ENCODE results near the gene VEGFB.

The VEGFB gene

GRCh38 chr11:64230171-64230984 is 4.0 kb upstream of the VEGFB start, which contains the start of gene DNAJC4:
TSS of gene DNAJC4 (plus strand) at chr11:64230548. CDS start at chr11:64230855, 307 bp downstream.
- H3K23ac ChIP-seq (ENCODE audit: low read length), result no peak within 1 kb of the TSS
- peaks cover 0 to 2% of the 10 kb centered on the region in 2 experiments for H3K36me3 ChIP-seq (ENCODE audit: control insufficient read depth in 1 of 2, insufficient read depth in 2 of 2, low read length in 2 of 2)
- H2BK120ac ChIP-seq (ENCODE audit: insufficient read depth, low read length, poor library complexity), result peak within 1 kb of the TSS; percentile 74
- H4K8ac ChIP-seq (ENCODE audit: low read depth, low read length), result peak within 1 kb of the TSS; percentile 91
- H2BK5ac ChIP-seq (ENCODE audit: low read depth, low read length, poor library complexity), result peak within 1 kb of the TSS; percentile 65
- peaks cover 23% of the 10 kb centered on the region for H3K79me1 ChIP-seq (ENCODE audit: low read length)
- peaks cover 20% of the 10 kb centered on the region for H3K79me2 ChIP-seq (ENCODE audit: control insufficient read depth, insufficient read depth, low read length, poor library complexity)
- H4K12ac ChIP-seq (ENCODE audit: low read depth, low read length), result peak within 1 kb of the TSS; percentile 89
- no peaks in the 10 kb centered on the region for H3K9me3 ChIP-seq (ENCODE audit: insufficient read depth, low read depth, low read length)
- H2AFZ ChIP-seq (ENCODE audit: insufficient read depth, low read length, poor library complexity), result peak within 1 kb of the TSS; percentile 65
- H3K27me3 ChIP-seq (ENCODE audit: insufficient read depth, low read length), result no peaks in the 10 kb centered on the region
- peak within 1 kb of the TSS; percentile 94 for H3K4me2 ChIP-seq (ENCODE audit: low read length)
- peak within 1 kb of the TSS; percentile 68 for H3K27ac ChIP-seq (ENCODE audit: low read depth, low read length)
- H3K9ac ChIP-seq (ENCODE audit: low read length), result peak within 1 kb of the TSS; percentile 87
- peak; percentile 90 to 93 for DNase-seq
- peak within 1 kb of the TSS; percentile 87 for H3K14ac ChIP-seq (ENCODE audit: low read length)
- peak within 1 kb of the TSS; percentile 50 for H3K18ac ChIP-seq (ENCODE audit: low read length)
- H3K4me3 ChIP-seq (ENCODE audit: low read depth, low read length), result peak within 1 kb of the TSS; percentile 88
- peak within 1 kb of the TSS; percentile 28 for H3K4ac ChIP-seq (ENCODE audit: low read depth, low read length)
- peaks cover 15 to 16% of the 10 kb centered on the region in 2 experiments for H3K4me1 ChIP-seq (ENCODE audit: control insufficient read depth in 1 of 2, insufficient read depth in 2 of 2, low read length in 2 of 2)
- H4K91ac ChIP-seq (ENCODE audit: low read depth, low read length), result peak within 1 kb of the TSS; percentile 72
- peak within 1 kb of the TSS; percentile 55 for H2AK5ac ChIP-seq (ENCODE audit: low read length)
- WGBS (ENCODE audit: extremely low coverage, insufficient coverage, insufficient read length), result no CpG with 5 or more reads among the region's 62 CpGs
- no peak within 1 kb of the TSS for H2BK12ac ChIP-seq (ENCODE audit: low read length)

GRCh38 chr11:64230985-64231365 is 3.4 kb upstream of the VEGFB start:
- peaks cover 12 to 13% of the 10 kb centered on the region in 2 experiments for H3K4me1 ChIP-seq (ENCODE audit: control insufficient read depth in 1 of 2, insufficient read depth in 2 of 2, low read length in 2 of 2)
- peak overlapping the region; percentile 87 for H3K9ac ChIP-seq (ENCODE audit: low read length)
- H3K36me3 ChIP-seq (ENCODE audit: control insufficient read depth in 1 of 2, insufficient read depth in 2 of 2, low read length in 2 of 2), result peaks cover 0 to 2% of the 10 kb centered on the region in 2 experiments
- H4K8ac ChIP-seq (ENCODE audit: low read depth, low read length), result peak overlapping the region; percentile 91
- H2AFZ ChIP-seq (ENCODE audit: insufficient read depth, low read length, poor library complexity), result peak overlapping the region; percentile 65
- H2AK5ac ChIP-seq (ENCODE audit: low read length), result no peak overlapping the region
- peak overlapping the region; percentile 94 for H3K4me2 ChIP-seq (ENCODE audit: low read length)
- H3K18ac ChIP-seq (ENCODE audit: low read length), result peak overlapping the region; percentile 50
- peaks cover 14% of the 10 kb centered on the region for H3K79me2 ChIP-seq (ENCODE audit: control insufficient read depth, insufficient read depth, low read length, poor library complexity)
- no peaks in the 10 kb centered on the region for H3K27me3 ChIP-seq (ENCODE audit: insufficient read depth, low read length)
- H3K4me3 ChIP-seq (ENCODE audit: low read depth, low read length), result peak overlapping the region; percentile 88
- H3K79me1 ChIP-seq (ENCODE audit: low read length), result peaks cover 17% of the 10 kb centered on the region
- peak overlapping the region; percentile 89 for H4K12ac ChIP-seq (ENCODE audit: low read depth, low read length)
- peak overlapping the region; percentile 87 for H3K14ac ChIP-seq (ENCODE audit: low read length)
- peak overlapping the region; percentile 65 for H2BK5ac ChIP-seq (ENCODE audit: low read depth, low read length, poor library complexity)
- WGBS (ENCODE audit: extremely low coverage, insufficient coverage, insufficient read length), result no CpG with 5 or more reads among the region's 8 CpGs
- no peak overlapping the region for H3K27ac ChIP-seq (ENCODE audit: low read depth, low read length)
- H3K9me3 ChIP-seq (ENCODE audit: insufficient read depth, low read depth, low read length), result no peaks in the 10 kb centered on the region
- no peak overlapping the region for H3K4ac ChIP-seq (ENCODE audit: low read depth, low read length)
- H4K91ac ChIP-seq (ENCODE audit: low read depth, low read length), result peak overlapping the region; percentile 72
- no peak overlapping the region for H3K23ac ChIP-seq (ENCODE audit: low read length)
- no peak for DNase-seq
- H2BK120ac ChIP-seq (ENCODE audit: insufficient read depth, low read length, poor library complexity), result peak overlapping the region; percentile 74
- H2BK12ac ChIP-seq (ENCODE audit: low read length), result no peak overlapping the region

GRCh38 chr11:64231546-64231945 is 2.8 kb upstream of the VEGFB start:
- H3K18ac ChIP-seq (ENCODE audit: low read length), result no peak overlapping the region
- H2BK12ac ChIP-seq (ENCODE audit: low read length), result no peak overlapping the region
- H4K12ac ChIP-seq (ENCODE audit: low read depth, low read length), result no peak overlapping the region
- no peak overlapping the region for H3K27ac ChIP-seq (ENCODE audit: low read depth, low read length)
- H3K4me1 ChIP-seq (ENCODE audit: control insufficient read depth in 1 of 2, insufficient read depth in 2 of 2, low read length in 2 of 2), result peaks cover 11% of the 10 kb centered on the region in 2 experiments
- H3K9ac ChIP-seq (ENCODE audit: low read length), result no peak overlapping the region
- H3K36me3 ChIP-seq (ENCODE audit: control insufficient read depth in 1 of 2, insufficient read depth in 2 of 2, low read length in 2 of 2), result peaks cover 0 to 4% of the 10 kb centered on the region in 2 experiments
- H4K91ac ChIP-seq (ENCODE audit: low read depth, low read length), result no peak overlapping the region
- DNase-seq, result no peak
- H2AK5ac ChIP-seq (ENCODE audit: low read length), result no peak overlapping the region
- H3K27me3 ChIP-seq (ENCODE audit: insufficient read depth, low read length), result no peaks in the 10 kb centered on the region
- peaks cover 13% of the 10 kb centered on the region for H3K79me1 ChIP-seq (ENCODE audit: low read length)
- H3K79me2 ChIP-seq (ENCODE audit: control insufficient read depth, insufficient read depth, low read length, poor library complexity), result peaks cover 10% of the 10 kb centered on the region
- no peak overlapping the region for H2BK120ac ChIP-seq (ENCODE audit: insufficient read depth, low read length, poor library complexity)
- no peak overlapping the region for H3K14ac ChIP-seq (ENCODE audit: low read length)
- no peaks in the 10 kb centered on the region for H3K9me3 ChIP-seq (ENCODE audit: insufficient read depth, low read depth, low read length)
- H2AFZ ChIP-seq (ENCODE audit: insufficient read depth, low read length, poor library complexity), result no peak overlapping the region
- no peak overlapping the region for H4K8ac ChIP-seq (ENCODE audit: low read depth, low read length)
- no CpG with 5 or more reads among the region's 7 CpGs for WGBS (ENCODE audit: extremely low coverage, insufficient coverage, insufficient read length)
- H3K4me3 ChIP-seq (ENCODE audit: low read depth, low read length), result no peak overlapping the region
- H3K4me2 ChIP-seq (ENCODE audit: low read length), result no peak overlapping the region
- H2BK5ac ChIP-seq (ENCODE audit: low read depth, low read length, poor library complexity), result no peak overlapping the region
- H3K4ac ChIP-seq (ENCODE audit: low read depth, low read length), result no peak overlapping the region
- H3K23ac ChIP-seq (ENCODE audit: low read length), result no peak overlapping the region

- peaks cover 3 to 8% of the 10 kb centered on the region in 2 experiments for H3K36me3 ChIP-seq (ENCODE audit: control insufficient read depth in 1 of 2, insufficient read depth in 2 of 2, low read length in 2 of 2)
- H3K4me3 ChIP-seq (ENCODE audit: low read depth, low read length), result no peak overlapping the region
- H2AK5ac ChIP-seq (ENCODE audit: low read length), result no peak overlapping the region
- no peak overlapping the region for H3K4ac ChIP-seq (ENCODE audit: low read depth, low read length)
- no peak overlapping the region for H2BK120ac ChIP-seq (ENCODE audit: insufficient read depth, low read length, poor library complexity)
- no peak overlapping the region for H2AFZ ChIP-seq (ENCODE audit: insufficient read depth, low read length, poor library complexity)
- no peak overlapping the region for H3K4me2 ChIP-seq (ENCODE audit: low read length)
- peaks cover 11% of the 10 kb centered on the region for H3K79me1 ChIP-seq (ENCODE audit: low read length)
- H2BK12ac ChIP-seq (ENCODE audit: low read length), result no peak overlapping the region
- H2BK5ac ChIP-seq (ENCODE audit: low read depth, low read length, poor library complexity), result no peak overlapping the region
- H3K9ac ChIP-seq (ENCODE audit: low read length), result no peak overlapping the region
- DNase-seq, result no peak
- no peak overlapping the region for H4K12ac ChIP-seq (ENCODE audit: low read depth, low read length)
- no CpG with 5 or more reads among the region's 15 CpGs for WGBS (ENCODE audit: extremely low coverage, insufficient coverage, insufficient read length)
- H3K4me1 ChIP-seq (ENCODE audit: control insufficient read depth in 1 of 2, insufficient read depth in 2 of 2, low read length in 2 of 2), result peaks cover 5 to 7% of the 10 kb centered on the region in 2 experiments
- no peak overlapping the region for H3K27ac ChIP-seq (ENCODE audit: low read depth, low read length)
- no peak overlapping the region for H3K14ac ChIP-seq (ENCODE audit: low read length)
- H3K9me3 ChIP-seq (ENCODE audit: insufficient read depth, low read depth, low read length), result no peaks in the 10 kb centered on the region
- H4K91ac ChIP-seq (ENCODE audit: low read depth, low read length), result no peak overlapping the region
- no peak overlapping the region for H4K8ac ChIP-seq (ENCODE audit: low read depth, low read length)
- H3K79me2 ChIP-seq (ENCODE audit: control insufficient read depth, insufficient read depth, low read length, poor library complexity), result peaks cover 10% of the 10 kb centered on the region
- no peaks in the 10 kb centered on the region for H3K27me3 ChIP-seq (ENCODE audit: insufficient read depth, low read length)
- H3K23ac ChIP-seq (ENCODE audit: low read length), result no peak overlapping the region
- no peak overlapping the region for H3K18ac ChIP-seq (ENCODE audit: low read length)
These were observed 2.0 kb upstream of the VEGFB start for GRCh38 chr11:64232182-64232966.

Measured in trophoblast cell (in vitro differentiated cells and primary cell).